GM21390 (cell line): ENCODE measurements around the gene PSMD13.
"Not testable (repeated sequence)": the region's sequence is repeated elsewhere in the genome, so short reads cannot be mapped to it uniquely, and the experiment has no call there.

Experiments used
- ATAC-seq: cut with Tn5 transposase; IDR thresholded peaks from one replicate; pipeline ENCODE4 v1.9.1; 2021; ENCODE audit not compliant: unreplicated experiment

PSMD13 gene

DNA sequence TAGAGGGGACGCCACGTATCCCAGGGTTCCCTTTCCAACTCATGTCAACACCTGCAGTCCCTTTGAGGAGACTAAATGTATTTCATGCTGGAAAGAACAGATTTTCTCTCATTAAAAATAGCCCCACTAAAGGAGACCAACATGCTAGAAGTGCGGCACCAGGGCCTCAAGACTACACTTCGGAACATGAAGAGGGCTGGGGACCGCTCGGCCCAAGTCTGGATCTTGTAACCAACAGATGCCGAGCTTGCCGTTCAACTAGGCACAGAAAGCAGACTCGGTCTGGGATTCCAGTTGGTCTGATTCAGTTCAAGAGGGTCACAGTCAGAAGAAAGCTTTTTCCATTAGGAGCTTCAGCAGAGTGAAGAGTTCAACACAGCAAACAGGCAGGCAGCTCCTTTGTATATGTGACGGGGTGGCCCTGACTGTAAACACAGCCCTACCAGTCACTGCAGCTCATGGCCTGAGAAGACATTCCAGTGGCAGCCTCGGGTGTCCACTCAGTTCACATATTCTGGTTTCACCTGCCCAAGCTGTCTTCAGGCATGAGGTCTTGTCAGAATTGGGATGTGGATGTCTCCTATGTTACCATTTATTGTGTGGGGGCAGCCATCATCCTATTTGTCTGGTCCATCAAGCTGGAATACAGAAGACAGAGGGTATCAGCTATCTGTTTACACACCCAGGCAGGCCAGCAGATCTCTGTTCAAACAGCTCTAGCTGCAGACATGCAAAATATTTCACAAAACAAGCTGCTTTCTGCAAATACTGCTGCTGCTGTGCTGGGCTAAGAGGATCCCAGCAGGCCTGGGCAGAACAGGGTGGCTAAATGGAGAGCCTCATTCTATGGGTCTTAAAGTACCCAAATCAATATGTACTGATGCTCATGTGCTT, 20.4 kb upstream of the PSMD13 start:
- ATAC-seq: no peak

DNA sequence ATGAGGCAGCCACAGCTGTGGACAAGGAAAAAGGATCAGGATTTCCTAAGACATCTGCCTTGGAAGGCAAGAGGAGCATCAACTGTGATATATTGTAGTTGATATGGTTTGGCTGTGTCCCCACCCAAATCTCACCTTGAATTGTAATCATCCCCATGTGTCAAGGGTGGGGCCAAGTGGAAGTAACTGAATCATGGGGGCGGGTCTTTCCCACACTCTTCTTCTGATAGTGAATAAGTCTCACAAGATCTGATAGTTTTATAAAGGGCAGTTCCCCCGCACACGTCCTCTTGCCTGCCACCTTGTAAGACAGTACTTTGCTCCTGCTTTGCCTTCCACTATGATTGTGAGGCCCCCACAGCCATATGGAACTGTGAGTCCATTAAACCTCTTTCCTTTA, 19.1 kb upstream of the PSMD13 start:
- ATAC-seq: no peak

DNA sequence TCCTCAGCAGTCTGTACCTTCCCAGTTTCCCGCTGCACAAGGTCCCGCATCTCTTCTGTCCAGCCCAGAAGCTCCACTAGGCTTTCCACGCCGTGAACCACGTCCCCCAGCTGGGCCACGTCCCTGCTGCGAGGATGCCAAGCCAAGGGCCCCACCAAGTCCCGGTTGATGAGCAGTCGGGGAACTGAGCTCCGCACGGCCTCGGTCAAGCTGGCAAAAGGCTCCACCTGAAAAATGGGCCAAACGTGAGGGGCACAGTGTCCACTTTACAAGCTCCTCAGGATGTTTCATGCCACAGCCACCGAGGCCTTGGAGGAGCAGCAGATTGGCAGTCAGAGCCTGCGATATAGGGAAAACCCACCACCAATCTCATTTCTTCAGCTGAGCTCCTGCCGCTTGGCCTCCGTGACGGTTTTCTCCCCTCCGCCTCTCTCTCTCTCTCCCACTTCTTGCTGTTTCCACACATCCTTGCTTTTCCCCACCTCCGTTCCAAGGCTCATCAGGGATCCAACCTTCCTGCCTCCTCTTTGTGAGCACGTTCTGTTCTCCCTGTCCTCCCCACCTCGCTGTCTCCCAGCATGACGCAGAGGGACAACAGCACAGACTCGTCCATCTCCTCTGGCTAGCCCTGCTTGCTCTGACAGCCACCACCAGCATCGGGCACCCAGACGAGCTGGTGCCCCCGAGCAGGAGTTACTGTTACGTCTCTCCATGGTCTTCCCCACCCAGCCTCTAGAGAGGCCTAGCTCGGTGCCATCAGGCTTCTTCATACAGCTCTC, 17.8 kb upstream of the PSMD13 start:
- ATAC-seq: no peak

DNA sequence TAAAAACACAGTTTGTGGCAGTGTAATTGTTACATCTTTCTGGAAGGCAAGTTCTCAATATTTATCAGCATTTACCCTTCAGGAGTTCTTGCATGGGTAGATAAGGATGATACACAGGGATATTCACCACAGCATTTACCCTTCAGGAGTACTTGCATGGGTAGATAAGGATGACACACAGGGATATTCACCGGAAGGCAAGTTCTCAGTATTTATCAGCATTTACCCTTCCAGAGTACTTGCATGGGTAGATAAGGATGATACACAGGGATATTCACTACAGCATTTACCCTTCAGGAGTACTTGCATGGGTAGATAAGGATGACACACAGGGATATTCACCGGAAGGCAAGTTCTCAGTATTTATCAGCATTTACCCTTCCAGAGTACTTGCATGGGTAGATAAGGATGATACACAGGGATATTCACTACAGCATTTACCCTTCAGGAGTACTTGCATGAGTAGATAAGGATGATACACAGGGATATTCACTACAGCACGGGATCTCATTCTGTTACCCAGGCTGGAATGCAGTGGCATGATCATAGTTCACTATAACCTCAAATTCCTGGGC, 16.0 kb upstream of the PSMD13 start:
- ATAC-seq: not testable (repeated sequence)

DNA sequence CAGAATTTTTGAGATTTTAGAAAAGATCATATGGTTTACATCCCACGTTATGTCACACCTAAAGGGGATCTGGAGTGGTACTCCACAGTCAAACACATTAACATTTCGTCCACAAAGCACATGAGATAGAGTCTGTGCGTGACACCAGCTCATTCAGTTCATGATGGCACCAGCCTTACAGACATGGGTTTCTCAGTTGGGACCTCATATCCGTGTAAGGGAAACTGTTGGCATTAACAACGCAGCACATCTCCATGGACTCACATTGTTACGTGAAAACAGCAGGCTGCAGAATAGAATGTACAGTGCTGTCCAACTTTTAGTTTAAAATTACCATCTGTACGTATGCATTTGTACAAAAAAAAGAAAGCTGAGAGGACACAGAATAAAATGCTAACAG, 15.2 kb upstream of the PSMD13 start:
- no peak for ATAC-seq

DNA sequence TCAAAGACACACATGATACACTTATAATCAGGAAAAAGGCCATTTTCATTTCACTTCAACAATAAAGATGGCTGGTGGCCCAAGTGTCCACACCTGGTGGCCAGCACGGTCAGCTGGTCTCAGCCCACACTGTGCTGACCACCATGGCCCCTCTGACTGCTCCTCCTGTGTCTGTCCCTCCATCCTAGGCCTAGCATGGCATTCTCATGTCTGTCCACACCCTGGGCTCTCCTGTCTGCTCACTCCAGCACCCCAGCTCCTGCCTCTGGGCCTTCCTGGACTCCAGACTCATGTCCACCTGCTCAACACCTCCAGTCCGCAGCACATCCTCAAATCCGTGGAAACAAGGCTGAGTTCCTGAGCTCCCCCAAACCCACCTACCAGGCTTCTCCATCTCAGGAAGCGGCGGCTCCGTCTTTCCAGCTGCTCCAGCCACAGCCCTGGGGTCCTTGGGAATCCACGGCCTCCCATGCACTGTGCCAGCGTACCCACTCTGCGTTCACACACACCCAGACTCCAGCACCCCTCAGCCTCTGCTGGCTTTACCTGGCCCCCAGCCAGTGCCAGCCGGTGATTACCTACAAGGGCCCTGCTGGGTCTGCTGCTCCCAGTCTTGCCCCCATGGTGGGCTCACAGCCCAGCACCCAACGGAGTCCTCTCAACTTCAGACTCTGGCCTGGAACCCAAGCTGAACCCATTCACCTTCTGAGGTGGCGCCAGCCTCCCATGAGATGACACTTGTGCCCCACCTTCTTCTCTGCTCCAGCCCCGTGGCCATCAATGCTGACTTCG, 14.6 kb upstream of the PSMD13 start:
- ATAC-seq: no peak

DNA sequence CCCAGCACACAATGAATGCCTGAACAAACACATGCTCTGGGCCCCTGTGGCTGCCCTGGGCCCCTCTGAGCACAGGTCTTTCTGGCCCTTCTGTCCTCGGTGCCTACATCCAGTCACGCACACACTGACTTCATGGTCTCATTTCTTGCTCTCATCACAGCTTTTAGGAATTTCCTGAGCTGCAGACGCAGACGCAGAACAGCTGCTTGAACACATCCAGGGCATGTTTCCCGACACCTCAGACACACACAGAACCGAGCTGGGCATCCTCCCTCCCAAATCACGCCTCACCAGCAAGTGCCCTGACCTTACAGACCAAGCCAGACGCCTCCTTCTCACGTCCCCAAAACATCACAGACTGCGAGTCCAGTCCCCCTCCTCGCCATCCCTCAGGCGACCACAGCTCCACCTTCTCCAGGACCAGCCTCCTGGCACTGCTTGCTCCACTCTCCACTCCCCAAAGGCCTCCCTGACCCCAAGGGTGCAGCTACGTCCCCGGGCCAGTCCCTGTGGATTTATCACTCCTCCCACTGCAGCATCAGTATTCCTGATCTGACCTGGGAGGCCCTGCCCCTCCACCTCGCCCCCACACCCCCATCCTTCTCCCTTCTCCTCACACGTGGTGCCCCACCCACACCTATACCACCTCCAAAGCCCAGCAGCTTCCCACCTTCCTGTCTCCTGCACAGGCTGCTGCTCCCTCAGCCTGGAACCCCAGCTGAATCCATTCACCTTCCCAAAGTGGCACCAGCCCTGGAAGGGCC, 13.6 kb upstream of the PSMD13 start:
- no peak for ATAC-seq

DNA sequence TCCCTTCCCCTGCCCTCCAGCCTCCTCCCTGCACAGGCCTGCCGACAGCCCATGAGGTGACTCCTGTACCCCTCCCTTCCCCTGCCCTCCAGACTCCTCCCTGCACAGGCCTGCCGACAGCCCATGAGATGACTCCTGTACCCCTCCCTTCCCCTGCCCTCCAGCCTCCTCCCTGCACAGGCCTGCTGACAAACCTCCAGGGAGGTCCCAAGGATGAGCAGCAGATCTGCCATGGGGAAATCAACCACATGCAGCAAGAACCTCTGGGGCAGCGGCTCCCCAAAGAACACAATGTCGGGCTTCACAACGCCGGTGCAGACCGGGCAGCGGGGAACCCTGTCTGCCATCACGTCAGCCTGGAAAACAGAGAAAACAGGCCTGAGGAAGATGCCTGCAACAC, 12.9 kb upstream of the PSMD13 start:
- no peak for ATAC-seq

DNA sequence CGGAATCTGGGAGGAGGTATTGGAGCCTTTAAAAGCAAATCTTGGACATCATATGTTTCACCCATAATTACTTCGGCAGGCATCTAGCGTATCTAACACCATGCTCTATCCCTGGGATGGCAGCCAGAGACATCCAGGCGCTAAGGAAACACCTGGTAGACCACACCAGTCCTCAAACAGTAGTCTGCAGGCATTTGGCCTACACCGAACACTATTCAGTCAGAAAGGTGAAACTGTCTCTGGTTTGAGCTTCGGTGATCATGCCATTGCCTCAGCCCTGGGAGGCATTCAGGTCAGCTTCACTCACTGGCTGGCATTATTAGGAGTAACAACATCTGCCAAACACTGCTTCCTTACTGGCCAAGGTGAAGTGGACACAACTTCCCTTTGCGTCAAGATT, 12.4 kb upstream of the PSMD13 start:
- ATAC-seq: no peak

DNA sequence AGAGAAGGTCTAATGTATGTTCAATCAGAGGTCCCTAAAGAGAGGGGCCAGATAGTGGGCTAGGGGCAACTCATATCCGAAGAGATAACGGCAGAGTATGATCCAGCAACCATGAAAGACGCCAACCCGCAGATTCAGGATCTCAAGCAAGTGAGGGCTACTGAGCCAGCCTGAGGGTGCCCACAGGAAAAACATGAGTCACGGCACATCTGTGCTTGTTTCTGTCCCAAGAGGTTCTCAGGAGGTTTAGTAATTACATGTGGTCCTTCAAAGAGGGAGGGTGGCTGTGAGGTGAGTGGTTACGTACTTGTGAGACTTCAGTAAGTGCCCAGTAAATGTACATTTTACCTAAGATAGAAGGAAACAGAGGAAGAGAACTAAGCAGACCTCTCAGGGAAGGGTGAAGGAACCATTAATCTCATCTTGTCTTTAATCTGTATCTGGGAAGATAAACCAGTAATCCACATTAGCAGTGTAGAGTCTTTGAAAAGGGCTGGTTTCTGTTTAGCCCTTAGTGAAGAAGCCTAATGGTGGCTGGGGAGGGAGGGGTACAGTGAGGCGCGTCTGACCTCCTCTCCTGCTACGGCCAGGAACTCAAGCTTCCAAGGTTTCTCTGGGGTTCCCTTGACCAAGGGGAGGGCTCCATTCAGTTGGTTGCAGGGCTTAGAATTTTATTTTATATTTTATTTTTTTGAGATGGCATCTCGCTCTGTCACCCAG, 10.9 kb upstream of the PSMD13 start:
- no peak for ATAC-seq

DNA sequence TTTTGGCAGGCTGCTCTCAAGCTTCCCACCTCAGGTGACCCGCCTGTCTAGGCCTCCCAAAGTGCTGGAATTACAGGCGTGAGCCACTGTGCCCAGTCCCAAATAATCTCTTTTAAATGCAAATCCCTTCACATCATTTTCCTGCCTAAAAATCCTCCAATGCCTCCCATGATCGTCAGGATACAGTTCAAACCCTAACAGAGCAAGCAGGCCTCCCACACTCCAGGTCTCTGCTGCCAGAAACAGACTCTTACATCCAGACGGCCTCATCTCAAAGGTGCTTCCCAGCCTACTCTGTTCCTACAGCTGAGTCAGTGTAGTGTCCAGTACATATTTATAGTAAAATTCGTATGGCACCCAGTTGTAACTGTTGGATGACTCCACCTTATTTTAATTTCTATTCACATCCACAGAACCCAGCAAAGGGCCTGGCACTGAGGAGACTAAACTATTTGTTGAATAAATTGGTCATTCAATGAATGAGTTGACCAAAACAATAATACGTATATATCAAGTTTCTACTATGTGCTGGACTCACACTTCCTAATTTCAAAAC, 8.9 kb upstream of the PSMD13 start:
- ATAC-seq: no peak

DNA sequence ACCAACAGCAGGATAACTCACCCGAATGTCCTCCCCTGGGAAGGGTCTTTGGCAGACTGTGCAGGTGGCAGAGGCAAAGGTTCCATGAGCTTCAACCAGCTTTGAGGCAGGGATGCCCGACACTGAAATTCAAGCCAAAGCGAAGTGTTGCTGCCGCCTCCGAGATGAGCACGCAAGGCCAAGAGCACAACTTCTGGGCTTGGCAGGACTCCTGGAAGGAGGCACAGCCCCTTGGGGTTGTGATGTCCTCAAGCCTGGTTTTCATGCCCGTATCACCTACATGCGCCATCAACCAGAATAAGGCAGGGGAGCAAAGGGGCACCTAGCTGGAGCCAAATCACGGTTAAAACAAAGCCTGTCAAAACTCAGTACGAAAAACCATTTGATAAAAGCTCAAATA, 6.3 kb upstream of the PSMD13 start:
- ATAC-seq: no peak

DNA sequence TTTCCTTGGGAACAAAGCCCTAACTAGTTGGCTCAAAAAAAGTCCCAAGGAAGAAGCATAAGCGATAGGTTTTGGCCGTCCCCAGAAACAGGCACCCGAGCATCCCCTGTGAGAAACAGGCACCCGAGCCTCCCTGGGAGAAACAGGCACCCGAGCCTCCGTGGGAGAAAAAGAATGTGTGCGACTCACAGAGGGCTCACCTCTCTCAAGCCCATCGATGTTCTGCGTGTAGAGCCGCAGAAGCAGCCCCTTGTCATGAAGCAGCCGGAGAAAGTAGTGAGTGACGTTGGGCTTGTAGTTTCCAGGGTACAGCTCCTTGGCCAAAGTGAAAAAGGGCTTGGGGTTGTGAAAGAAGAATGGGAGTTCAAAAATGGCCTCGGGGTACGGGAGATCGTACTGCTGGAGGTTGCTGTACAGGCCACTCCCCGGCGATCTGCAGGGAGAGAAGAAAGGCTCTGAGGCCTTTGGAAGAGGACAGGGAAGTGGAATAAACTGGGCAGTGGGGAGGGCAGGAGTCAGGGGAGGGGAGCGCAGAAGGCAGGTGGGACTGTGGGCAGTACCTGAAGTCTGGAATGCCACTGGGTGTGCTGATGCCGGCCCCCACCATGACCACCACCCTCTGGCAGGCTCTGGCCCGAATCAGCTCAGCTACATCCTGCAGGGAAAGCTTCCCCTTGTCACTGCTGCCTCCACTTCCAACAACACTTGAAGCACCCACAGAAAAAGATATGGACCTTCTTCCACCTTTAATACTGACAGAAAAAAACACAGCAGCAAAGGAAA, 3.8 kb upstream of the PSMD13 start:
- no peak for ATAC-seq

DNA sequence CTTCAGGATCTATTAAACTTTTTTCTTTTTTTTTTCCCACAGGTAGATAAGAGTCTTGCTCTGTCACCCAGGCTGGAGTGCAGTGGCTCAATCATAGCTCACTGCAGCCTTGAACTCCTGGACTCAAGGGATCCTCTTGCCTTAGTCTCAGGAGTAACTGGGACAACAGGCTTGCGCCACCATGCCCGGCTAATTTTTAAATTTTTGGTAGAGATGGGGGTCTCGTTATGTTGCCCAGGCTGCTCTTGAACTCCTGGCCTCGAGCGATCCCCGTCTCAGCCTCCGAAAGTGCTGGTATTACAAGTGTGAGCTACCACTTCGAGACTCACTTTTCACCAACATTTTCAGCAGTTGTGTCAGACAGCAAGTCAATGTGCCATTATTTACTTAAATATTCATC, 1.6 kb upstream of the PSMD13 start:
- no peak for ATAC-seq

DNA sequence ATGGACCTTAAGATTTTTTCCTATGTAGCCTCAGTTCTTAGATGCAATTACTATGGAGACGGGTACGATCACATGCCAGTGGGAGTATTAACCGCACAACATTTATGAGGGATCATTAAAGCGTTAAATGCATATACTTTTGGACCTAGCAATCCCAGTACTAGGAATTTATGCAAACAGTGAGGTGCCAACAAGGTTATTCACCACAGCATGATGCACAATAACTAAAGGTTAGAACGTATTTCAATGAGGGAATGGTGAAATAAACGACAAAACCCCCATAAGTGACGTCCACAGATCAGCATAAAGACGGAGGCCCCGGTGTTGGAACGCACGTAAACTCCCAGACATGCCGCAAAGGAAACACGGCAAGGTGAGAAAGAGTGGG, 1.2 kb upstream of the PSMD13 start:
- ATAC-seq: no peak

DNA sequence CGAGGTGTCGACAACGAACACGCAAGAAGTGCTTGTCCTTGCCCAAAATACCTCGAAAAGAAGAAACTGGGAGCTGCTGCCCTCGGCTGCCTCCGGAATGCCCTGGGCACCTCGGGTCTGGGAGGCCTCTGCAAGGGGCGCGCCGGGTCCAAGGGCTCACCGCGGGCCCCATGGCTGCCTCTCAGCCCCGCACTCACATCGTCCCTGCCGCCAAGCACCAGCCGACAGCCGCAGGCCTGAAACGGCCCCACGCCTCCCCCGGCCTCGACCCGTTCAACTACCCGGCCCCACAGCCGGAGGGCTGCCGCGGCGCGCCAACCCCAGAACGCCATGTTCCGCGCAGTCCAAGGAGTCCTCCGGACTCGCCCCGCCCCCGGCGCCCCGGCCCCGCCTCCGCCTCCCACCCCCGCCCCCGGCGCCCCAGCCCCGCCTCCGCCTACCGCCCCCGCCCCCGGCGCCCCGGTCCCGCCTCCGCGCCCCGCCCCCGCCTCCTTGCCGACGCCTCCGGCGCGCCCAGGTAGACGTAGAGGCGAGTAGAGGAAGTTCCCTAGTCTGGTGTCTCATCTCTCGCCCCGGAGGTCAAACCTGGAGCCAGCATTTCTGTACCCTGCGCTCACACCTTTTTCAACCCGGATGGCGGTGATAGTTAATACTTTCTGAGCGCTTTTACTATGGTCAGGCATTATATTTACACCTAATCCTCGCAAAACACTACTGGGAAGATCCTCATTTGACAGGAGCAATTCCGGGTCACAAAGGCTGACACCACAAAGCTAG, 591 bp upstream of the PSMD13 start, which contains the start of gene SIRT3:
Gene SIRT3, minus strand, starts transcription at position 346 of the 777 bp plus-strand sequence. Its CDS starts 14 bp downstream, at position 332.
- peak; percentile 72 for ATAC-seq

DNA sequence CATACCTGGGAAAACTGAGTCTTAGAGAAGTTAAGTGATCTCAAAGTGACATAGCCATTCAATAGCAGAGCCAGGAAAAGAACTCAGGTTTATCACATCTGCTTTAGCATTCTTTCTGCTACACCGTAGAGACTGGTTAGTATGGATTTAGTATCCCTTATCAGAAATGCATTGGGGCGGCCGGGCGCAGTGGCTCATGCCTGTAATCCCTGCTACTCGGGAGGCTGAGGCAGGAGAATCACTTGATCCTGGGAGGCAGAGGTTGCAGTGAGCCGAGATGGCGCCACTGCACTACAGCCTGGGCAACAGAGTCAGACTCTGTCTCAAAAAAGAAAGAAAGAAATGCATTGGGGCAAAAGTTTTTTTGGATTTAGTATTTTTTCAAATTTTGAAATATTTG, 1.6 kb downstream of the PSMD13 start:
- ATAC-seq: not testable (repeated sequence)

DNA sequence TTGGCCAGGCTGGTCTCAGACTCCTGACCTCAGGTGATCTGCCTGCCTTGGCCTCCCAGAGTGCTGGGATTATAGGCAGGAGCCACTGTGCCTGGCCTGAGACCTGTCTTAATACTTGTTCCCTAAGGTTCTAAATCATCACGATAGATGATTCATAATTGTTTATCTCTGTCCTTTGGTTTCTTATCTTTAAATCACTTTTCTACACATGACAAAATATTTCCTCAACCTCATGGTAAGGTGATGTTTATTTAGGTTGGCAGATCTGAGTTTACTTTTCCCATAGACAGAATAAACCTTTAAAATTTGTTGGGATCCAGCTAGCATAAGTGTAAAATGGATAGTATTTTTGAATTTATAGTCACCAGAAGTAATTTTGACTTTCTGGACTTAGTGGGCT, 3.5 kb downstream of the PSMD13 start:
- no peak for ATAC-seq
